HG03139 (cell line): Measurements from ENCODE around the gene BTBD18.

Experiments
- ATAC-seq: cut with Tn5 transposase; IDR thresholded peaks from one replicate; pipeline ENCODE4 v1.9.1; 2021; ENCODE audit not compliant: unreplicated experiment

BTBD18 gene

DNA sequence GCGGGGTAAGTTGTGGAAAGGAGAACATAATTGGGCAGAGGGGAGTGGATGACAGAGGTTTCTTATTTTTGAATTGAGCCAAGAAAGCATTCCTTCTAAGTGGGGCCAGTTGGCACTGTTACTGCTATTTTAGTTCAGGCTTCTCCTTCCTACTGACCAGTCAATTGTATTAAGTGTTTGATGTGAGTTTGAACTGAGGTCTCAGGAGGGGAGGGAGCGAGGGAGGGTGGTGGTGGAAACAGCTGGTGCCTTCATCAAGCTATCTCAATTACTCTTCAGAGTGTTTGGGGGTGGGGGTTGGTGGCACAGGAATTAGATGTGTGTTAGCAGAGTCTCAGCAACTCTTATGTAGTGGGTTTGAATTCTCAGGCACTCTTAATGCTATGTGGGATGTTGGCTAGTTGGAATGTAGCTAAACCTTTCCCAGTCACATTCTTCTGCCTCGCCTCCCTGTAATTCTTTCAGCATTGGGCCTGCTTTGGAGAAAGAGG, 24.5 kb upstream of the BTBD18 start:
- ATAC-seq: no peak

DNA sequence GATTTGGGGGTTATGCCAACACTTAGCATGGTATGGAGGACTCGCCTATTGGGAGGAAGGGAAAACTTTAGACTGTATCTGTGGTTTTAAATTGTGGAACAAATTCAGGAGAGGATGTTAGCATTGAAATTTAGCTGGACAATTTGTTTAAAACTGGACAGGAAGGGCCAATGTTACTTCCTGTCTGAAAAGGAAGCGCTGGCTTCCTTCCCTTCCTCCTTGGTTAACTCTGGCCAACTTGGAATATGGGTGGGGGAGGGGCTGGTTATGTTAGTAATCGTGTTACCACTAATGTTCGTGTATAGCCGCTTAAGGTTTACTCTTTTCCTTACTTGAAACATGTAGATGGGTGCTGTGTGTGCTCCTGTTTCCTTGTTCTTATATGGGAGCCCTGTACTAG, 23.9 kb upstream of the BTBD18 start:
- no peak for ATAC-seq

DNA sequence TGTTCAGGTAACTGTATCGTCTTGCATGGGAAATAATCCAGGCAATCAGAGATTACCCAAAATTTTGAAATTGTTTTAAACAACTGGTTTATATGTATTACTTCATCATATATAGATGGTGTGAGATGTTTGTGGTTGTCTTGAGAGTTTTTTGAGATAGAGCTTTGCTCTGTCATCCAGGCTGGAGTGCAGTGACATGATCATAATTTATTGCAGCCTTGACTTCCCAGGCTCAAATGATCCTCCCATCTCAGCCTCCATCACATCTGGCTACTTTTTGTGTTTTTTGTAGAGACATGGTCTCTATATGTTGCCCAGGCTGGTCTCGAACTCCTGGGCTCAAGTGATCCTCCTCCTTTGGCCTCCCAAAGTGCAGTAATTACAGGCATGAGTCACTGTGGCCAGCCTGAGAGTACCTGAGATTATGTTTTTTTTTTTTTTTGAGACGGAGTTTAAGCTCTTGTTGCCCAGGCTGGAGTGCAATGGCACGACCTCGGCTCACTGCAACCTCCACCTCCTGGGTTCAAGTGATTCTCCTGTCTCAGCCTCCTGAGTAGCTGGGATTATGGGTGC, 21.5 kb upstream of the BTBD18 start:
- ATAC-seq: no peak

DNA sequence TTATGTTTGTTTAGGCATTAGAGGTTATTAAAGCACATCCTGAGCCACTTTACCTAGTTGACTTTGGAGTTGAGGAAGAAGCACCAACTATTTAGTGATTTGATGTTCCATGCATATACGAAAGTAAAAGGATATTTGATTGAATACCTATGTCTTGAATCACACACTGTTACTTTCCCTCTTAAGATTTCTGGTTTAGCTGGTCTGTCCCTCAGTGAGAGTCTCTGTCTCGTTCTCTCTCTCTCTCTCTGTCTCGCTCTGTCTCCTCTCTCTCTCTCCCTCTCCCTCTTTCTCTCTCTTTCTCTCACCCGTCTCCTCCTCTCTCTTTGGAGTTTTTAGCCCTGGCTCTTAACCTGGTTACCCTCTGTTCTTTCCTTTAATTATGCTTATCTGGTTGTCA, 20.9 kb upstream of the BTBD18 start:
- ATAC-seq: no peak

DNA sequence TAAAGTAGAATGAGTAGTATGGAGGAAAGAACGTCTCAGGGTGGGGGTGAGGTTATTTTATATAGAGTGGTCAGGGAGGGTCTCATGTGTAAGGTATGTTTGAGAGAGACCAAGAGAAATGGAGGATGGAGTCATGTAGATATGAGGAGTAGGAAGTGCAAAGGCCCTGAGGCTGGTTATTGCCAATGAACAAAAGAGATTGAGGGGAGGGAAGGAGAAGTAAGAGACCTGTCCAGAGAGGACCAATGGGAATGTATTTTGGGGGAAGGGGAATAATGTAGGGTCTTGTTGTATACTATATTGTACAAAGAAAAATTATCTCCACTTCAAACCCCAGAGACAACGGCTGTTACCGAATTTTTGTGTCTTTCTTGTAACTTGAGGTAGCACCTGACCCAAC, 19.7 kb upstream of the BTBD18 start:
- ATAC-seq: no peak

DNA sequence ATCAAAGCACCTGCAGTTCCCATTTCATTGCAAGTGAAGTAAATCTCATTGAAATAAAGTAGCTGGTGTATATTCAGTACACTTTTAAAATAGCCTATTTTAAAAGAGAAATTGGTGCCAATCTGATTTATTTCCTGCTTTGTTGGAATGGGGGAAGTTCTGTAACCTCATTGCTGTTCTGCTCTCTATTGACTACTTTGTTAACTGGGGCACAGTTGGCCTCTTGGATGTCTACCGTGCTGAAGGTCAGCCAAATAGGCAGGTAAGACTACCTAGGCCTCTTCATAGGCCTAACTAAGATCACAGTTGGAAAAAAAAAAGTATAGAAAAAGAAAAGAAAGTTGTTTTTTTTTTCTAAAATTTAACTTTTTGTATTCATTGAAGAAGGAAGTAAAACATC, 19.2 kb upstream of the BTBD18 start:
- no peak for ATAC-seq

DNA sequence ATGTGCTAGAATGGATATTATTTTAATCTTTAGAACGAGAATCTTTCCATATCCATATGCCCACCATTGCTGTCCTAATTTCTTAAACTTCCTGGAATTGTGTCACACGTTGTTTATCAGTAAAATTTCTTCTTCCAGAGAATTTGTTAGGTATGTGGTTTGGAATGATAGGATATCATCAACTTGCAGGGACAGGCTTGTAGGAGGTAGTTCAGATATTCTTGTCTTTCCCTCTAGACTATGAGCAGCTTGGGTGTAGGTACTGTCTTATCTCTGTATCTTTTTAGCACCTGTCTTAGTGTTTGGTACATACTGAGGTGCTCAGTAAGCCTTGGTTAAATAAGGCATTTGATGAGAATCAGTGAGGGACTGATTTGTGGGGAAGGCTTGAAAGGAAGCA, 13.4 kb upstream of the BTBD18 start:
- no peak for ATAC-seq

DNA sequence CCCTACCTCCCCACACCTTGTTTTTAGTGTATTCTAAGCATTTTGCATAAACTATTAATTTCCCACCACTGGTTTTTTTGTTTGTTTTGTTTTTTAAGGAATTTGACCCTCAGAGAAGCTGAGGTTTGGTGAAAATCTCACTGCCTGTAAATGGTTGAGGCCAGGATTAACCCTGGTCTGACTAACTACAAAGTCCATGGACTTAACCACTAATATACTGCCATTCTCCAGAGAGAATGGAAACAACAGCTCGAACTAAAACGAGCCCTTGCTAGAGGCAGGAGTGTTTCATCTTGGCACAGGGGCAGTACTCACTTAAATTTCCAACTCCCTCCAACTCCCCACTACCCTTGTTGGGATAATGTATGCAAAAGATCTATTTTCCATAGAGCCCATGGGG, 12.9 kb upstream of the BTBD18 start:
- ATAC-seq: no peak

DNA sequence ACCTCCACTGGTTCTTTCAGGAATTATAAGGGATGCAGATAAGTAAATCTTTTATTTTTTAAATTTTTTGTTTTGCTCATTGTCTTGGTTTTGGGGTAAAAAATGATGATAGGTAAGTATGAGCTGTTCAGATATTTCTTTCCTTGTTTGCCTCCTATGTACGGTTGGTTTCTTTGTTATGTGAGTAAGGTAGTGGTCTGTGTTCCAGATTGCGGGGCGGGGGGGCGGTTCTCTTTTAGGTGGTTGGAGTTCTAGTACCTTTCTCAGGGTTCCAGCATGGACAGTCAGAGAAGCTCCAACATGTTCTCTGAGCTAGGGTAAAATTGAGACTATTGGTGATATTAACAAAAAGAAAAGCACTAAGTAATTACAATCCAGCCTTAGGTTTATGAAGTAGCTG, 12.4 kb upstream of the BTBD18 start:
- no peak for ATAC-seq

DNA sequence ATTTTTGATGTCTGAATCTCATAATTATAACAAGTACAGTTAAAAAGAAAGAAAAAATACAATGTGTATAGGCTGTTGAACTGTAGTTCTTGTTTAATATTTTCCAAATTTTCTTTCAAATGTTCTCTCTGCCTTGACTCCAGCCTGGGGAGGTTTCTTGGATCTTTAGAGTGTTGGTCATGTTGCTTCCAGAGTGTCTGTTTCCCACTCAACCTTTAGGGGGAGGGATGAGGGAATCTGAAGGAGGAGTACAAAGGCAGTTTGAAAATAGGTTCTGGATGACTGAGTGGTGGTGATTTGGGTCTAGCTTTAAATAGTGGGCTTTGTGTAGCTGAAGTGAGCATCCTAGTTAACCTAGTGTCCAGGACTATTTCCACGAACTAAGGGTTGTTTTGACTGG, 11.9 kb upstream of the BTBD18 start:
- no peak for ATAC-seq

DNA sequence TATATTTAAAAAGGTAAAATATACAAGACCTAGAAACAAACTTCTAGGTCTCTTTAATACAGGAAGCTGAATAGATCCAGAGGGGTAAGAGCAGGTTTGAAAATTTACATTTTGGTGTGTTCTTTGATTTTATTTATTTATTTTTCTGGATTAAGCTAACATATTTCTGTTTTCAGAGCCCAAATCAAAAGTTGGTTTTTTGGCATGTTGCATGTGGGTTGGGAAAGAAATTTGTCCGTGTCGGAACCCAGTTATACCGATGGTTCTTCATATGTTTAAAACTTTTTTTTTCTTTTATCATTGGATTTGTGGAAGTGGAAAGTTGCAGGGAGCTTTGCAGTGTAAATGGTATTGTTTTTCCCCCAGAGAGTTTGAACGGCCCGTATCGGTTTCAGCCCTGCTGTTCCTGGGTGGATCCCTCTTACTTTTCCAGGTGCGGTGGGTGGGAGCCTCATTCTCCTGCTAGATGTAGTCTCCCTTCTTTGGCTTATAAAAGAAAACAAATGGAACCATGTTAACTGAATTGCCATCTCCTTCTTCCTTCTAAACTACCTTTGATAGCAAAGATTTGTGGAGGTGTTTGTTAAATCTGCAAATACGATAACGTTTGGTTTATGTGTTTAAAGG, 10.7 kb upstream of the BTBD18 start:
- ATAC-seq: no peak

DNA sequence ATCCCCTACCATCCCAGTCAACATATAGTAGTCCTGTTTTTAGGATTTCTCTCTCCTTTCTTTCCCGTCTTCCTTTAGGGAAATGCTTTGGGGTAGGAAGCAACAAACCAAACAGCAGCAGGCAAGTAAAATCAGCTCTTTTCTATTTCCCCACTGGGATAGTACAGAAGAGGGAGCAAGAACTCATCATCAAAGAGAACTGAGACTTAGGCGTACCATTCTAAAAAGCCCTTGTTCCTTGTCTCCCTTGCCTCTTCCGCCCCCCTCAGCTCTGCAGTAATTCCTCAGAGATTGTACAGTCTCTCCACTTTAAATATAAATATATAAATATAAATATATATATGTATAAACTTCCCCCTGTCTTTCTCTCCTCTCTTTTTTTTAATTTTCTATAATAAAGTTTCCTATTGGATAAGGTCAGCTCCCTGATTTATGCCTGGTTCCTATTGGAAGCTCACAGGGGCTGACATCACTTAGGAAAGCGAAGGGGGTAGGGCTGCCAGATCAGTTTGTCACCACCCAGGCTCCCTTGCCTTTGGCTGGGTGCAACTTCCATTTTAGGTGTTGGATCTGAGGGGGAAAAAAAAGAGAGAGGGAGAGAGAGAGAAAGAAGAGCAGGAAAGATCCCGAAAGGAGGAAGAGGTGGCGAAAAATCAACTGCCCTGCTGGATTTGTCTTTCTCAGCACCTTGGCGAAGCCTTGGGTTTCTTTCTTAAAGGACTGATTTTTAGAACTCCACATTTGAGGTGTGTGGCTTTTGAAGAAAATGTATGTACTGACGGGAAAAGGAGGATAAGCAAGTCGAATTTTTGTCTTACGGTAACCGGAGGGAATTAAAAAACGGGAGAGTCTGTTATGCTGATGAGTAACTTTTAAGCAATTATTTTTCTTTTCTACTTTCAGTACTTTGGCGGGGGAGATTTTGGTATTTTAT, 9.9 kb upstream of the BTBD18 start, which contains the start of gene CTNND1:
TSS of gene CTNND1 (plus strand) at position 502 of the 934 bp plus-strand sequence. CDS start 29,677 bp downstream, outside the sequence.
- ATAC-seq: peak; percentile 95

DNA sequence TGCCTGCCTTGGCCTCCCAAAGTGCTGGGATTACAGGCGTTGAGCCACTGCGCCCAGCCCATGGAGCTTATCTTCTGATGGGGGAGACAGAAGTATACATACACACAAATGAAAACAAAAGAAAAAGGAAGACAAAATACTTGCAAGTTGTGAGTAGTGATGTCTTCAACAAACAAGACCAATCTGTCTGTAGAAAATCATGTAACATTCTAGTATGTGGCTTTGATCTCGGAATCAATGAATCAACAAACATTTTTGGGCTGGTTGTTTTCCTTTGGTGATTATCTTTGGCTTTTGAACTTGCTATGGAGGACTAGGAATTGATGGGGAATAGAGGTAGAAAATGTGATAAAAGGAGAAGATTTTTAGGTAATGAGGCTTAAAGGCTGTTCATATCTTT, 6.6 kb upstream of the BTBD18 start:
- no peak for ATAC-seq

DNA sequence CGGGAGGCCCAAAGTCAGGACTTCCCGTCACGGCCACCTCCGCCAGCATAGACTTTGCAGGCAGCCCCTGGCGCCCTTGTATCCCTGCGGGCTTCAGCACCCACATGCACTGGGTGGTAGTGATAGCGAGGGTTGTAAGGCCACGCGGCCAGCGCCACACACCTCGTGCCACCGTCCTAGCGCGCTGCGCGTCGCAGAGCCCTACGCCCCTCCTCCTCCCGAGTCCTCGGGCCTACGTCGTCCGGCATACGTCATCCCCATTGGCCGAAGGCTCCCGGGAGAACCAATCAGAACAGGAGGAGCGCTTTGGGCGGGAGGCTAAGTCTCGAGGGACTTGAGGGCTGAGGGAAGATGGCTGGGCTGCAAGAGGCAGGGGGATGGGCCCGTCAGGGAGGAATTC, 1.3 kb upstream of the BTBD18 start:
- no peak for ATAC-seq

DNA sequence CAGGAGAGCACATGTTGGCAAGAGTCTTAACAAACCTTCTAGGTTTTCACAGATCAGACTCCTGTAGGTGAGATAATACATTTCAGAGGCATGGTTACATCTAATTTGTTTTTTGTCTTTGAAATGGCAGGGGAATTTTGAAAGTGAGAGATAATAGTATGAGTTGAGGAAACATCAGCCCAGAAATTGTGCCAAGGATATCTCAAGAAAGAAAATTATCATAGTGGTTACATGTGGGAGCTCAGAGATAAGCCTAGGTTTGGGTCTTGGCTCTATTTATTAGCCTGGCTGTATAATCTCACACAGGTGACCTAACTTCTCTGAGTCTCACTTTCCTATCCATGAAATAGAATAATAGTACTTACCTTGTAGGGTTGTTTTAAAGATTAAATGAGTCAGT, 443 bp downstream of the BTBD18 start:
- ATAC-seq: no peak

DNA sequence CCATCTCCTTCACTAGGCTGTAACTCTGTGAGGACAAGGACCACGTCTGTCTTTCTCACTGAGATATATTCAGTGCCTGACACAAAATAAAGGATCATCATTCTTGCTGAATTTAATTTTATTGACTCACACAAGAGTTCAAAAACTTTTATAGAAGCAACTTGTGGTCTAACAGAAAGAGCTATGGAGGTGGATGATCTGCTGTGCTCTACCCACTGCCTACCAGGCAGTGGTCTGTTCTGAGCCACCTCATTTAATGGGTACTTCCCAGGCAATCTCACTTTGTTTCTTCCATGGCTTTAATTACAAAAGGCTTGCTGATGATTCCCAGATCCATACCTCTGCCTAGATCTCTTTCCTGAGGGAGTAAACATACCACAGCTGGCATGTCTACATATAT, 4.7 kb downstream of the BTBD18 start:
- ATAC-seq: no peak

DNA sequence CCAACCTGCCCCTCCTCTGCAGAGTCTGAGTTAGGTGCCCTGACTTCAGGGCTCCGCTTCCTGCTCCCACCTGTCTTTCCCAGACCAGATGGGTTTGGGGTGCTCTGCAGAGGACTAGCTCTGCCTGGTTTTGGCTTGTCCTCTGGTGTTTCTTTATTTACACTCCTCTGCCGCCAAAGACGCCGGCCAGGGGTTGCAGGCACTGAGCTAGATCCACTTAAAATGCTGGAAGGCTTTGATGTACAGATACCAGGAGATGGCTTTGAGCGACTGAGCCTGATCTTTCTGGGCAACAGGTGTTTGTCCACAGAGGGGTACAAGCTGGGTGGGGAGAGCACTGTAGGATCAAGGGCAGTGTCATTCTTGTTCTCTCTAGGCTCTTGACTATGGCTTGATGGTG, 6.4 kb downstream of the BTBD18 start:
- ATAC-seq: no peak

DNA sequence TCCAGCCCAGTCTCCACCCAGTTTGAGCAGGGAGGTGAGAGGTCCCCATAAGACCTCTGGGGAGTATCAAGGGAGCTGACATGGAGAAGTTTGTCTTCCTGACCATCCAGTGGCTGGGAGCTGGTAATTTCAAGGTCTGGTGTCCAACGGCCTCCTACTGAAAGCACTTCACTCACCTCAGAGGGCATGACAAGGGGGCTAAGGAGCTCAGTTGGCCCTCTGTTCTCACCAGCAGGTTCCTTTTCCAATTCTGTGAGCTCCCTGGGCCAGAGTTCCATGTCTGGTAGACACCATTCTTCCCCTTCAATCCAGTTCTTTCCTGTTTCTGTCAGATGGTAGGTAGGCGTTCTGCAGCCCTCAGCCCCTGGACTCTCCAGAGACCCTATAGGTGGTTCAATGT, 7.3 kb downstream of the BTBD18 start:
- no peak for ATAC-seq

DNA sequence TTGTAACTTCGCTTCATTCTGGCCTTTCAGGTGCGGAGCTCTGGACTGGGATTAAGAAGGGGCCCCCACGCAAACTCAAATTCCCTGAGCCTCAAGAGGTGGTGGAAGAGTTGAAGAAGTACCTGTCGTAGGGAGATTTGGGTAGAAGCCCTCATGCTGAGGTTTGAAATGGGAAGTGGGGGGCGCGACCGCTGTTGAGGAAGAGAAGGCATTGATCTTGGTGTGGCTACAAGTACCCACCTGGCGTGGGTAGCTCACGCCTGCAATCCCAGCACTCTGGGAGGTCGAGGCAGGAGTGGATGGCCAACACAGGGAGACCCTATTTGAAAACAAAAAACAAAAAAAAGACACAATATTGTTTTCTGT, 9.5 kb downstream of the BTBD18 start:
- no peak for ATAC-seq

DNA sequence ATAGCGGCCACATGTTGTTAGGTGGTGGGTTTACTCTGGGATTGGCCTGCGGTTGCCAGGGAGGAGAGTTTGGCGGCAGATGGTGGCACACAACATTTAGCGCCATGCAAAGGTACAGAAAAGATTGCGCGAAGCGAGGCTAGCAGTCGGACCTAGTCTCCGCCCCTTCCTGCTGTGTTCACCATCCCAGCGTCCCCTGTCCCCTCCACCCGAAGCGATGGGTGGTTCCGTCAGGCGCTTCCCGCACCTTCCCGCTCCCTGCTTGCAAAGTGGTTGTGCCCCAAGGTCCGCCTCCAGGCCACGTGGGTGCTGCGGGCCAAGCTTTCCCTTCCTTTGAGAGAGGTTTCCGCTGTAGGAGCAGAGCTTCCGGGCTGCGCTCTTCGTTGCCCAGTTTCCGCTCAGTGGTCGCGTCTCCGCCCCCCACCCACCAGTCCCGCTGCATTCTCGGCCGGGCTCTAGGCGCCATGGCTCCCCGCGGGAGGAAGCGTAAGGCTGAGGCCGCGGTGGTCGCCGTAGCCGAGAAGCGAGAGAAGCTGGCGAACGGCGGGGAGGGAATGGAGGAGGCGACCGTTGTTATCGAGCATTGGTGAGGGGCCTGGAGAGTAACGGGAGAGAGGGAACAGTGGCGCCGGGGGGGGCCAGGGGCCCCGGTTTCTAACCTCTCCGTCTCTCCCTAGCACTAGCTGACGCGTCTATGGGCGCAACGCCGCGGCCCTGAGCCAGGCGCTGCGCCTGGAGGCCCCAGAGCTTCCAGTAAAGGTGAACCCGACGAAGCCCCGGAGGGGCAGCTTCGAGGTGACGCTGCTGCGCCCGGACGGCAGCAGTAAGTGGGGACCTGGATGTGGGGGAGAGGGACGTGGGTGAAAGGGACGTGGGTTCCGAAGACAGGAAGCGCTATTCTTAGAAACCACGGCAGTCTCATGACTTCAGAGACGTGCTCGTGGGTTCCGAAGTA, 10.2 kb downstream of the BTBD18 start, which contains the start of gene SELENOH:
TSS of gene SELENOH (plus strand) at position 360 of the 955 bp plus-strand sequence. CDS start at position 465, 105 bp downstream.
- ATAC-seq: peak; percentile 90
